ENCODE measurements around the gene DSN1. TPM values are rescaled to one million over a fixed set of nuclear protein-coding genes. Genes with fewer than 3 reads are reported as not detected.

Gene DSN1
- total RNA-seq, 2 experiments from 2014 or later = 25.9 to 30.1 TPM

- Mint-ChIP-seq H3K4me1 (ENCODE audit: low read depth) (no peaks in the 10 kb centered on the region), H3K27ac (no peak overlapping the region), H3K4me3 (no peak overlapping the region), H3K27me3 (peaks cover under 1% of the 10 kb centered on the region), H3K36me3 (no peaks in the 10 kb centered on the region), H3K9me3 (no peaks in the 10 kb centered on the region)
- ChIA-PET CTCF (no interaction called here), POLR2A (no interaction called here)
- DNase-seq = no peak
- intact Hi-C loops (cut with micrococcal nuclease) = no loop called here
Observed at GRCh38 chr20:36793294-36794115, 19.9 kb upstream of the DSN1 start.

DNA sequence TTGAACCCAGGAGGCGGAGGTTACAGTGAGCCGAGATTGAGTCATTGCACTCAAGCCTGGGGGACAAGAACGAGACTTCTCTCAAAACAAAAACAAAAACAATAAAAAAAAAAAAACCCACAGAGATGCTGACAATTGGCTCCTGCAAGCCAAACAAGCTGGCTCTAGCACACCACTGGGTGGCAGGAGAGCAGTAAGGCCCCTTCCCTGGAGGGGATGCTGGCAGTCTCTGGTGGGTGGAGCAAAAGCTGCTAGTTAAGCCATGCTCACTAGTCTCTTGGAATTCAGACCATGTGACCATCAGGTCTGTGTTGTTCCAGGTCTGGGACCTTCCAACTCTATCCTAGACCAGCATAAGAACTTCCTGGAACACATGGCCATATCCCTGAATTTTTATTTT is 18.9 kb upstream of the DSN1 start:
- Mint-ChIP-seq H3K27ac (no peak overlapping the region), H3K4me1 (ENCODE audit: low read depth) (no peaks in the 10 kb centered on the region), H3K36me3 (no peaks in the 10 kb centered on the region), H3K27me3 (no peaks in the 10 kb centered on the region), H3K4me3 (no peak overlapping the region), H3K9me3 (no peaks in the 10 kb centered on the region)
- ChIA-PET POLR2A (no interaction called here), CTCF (interaction anchor here (1.5 kb wide), 1 partner anchor 16 kb away, joined by 5 read pairs; no protein-coding TSS in a partner anchor)
- intact Hi-C loops (cut with micrococcal nuclease) = no loop called here
- DNase-seq = peak; percentile 23

- Mint-ChIP-seq H3K4me1 (ENCODE audit: low read depth) (no peaks in the 10 kb centered on the region), H3K4me3 (no peak overlapping the region), H3K27me3 (no peaks in the 10 kb centered on the region), H3K27ac (no peak overlapping the region), H3K9me3 (no peaks in the 10 kb centered on the region), H3K36me3 (no peaks in the 10 kb centered on the region)
- no peak for DNase-seq
- ChIA-PET CTCF (interaction anchor here (1.5 kb wide), 1 partner anchor 17 kb away, joined by 5 read pairs; no protein-coding TSS in a partner anchor), POLR2A (no interaction called here)
- intact Hi-C loops (cut with micrococcal nuclease) = no loop called here
Observed at GRCh38 chr20:36791862-36792261, 18.3 kb upstream of the DSN1 start.

- no peaks in the 10 kb centered on the region for H3K36me3 Mint-ChIP-seq
- H3K4me1 Mint-ChIP-seq (ENCODE audit: low read depth) = no peaks in the 10 kb centered on the region
- ChIA-PET CTCF (interaction anchor here (0.8 kb wide), 1 partner anchor 22 kb away, joined by 3 read pairs; no protein-coding TSS in a partner anchor), POLR2A (no interaction called here)
- intact Hi-C loops (cut with micrococcal nuclease) = no loop called here
- H3K27me3 Mint-ChIP-seq = no peaks in the 10 kb centered on the region
- no peak overlapping the region for H3K4me3 Mint-ChIP-seq
- no peaks in the 10 kb centered on the region for H3K9me3 Mint-ChIP-seq
- no peak for DNase-seq
- H3K27ac Mint-ChIP-seq = no peak overlapping the region
Observed at GRCh38 chr20:36786663-36787062, 13.1 kb upstream of the DSN1 start.

GRCh38 chr20:36786246-36786645 is 12.7 kb upstream of the DSN1 start:
- DNase-seq = no peak
- Mint-ChIP-seq H3K27me3 (no peaks in the 10 kb centered on the region), H3K4me1 (ENCODE audit: low read depth) (no peaks in the 10 kb centered on the region), H3K9me3 (no peaks in the 10 kb centered on the region), H3K4me3 (no peak overlapping the region), H3K27ac (no peak overlapping the region), H3K36me3 (no peaks in the 10 kb centered on the region)
- ChIA-PET CTCF (interaction anchor here (0.6 to 0.8 kb wide), 2 partner anchors 22 to 98 kb away, joined by 3 read pairs; no protein-coding TSS in a partner anchor), POLR2A (no interaction called here)
- intact Hi-C loops (cut with micrococcal nuclease) = no loop called here

DNA sequence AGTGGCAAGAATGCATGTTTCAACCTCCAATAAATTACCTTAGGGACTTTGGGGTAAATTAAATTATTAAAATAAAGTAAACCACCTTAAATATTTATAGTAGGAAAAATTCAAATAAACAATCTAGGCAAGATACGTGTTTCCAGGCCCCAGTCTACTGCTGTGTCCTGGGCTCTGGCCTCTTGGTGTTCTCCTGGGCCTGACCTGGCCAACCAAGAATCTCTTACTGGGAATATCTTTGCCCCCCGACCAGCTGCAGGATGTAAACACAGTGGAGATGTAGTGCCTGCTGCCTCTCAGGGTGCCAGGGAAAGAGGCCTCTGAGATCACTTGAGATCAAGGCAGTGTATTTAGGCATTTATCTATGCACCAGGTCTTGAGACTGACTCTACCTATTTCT is 11.7 kb upstream of the DSN1 start:
- POLR2A ChIA-PET = no interaction called here
- intact Hi-C loops (cut with micrococcal nuclease) = no loop called here
- H3K4me3 Mint-ChIP-seq = no peak overlapping the region
- no peak for DNase-seq
- CTCF ChIA-PET = interaction anchor here (2.1 kb wide), 1 partner anchor 24 kb away, joined by 6 read pairs; no protein-coding TSS in a partner anchor
- H3K27ac Mint-ChIP-seq = no peak overlapping the region
- H3K4me1 Mint-ChIP-seq (ENCODE audit: low read depth) = no peaks in the 10 kb centered on the region
- no peaks in the 10 kb centered on the region for H3K36me3 Mint-ChIP-seq
- no peaks in the 10 kb centered on the region for H3K9me3 Mint-ChIP-seq
- H3K27me3 Mint-ChIP-seq = no peaks in the 10 kb centered on the region

- H3K27ac Mint-ChIP-seq = no peak overlapping the region
- no peaks in the 10 kb centered on the region for H3K36me3 Mint-ChIP-seq
- intact Hi-C loops (cut with micrococcal nuclease) = no loop called here
- DNase-seq = no peak
- no peaks in the 10 kb centered on the region for H3K4me1 Mint-ChIP-seq (ENCODE audit: low read depth)
- H3K27me3 Mint-ChIP-seq = no peaks in the 10 kb centered on the region
- POLR2A ChIA-PET = no interaction called here
- H3K9me3 Mint-ChIP-seq = no peaks in the 10 kb centered on the region
- CTCF ChIA-PET = interaction anchor here (2.1 kb wide), 1 partner anchor 24 kb away, joined by 6 read pairs; no protein-coding TSS in a partner anchor
- H3K4me3 Mint-ChIP-seq = no peak overlapping the region
Observed at GRCh38 chr20:36784900-36785299, 11.3 kb upstream of the DSN1 start.

GRCh38 chr20:36784116-36784515 is 10.6 kb upstream of the DSN1 start:
- Mint-ChIP-seq H3K4me3 (no peak overlapping the region), H3K27ac (no peak overlapping the region), H3K9me3 (no peaks in the 10 kb centered on the region), H3K27me3 (no peaks in the 10 kb centered on the region), H3K4me1 (ENCODE audit: low read depth) (no peaks in the 10 kb centered on the region), H3K36me3 (no peaks in the 10 kb centered on the region)
- DNase-seq = no peak
- POLR2A ChIA-PET = no interaction called here
- CTCF ChIA-PET = interaction anchor here (2.1 kb wide), 1 partner anchor 25 kb away, joined by 6 read pairs; no protein-coding TSS in a partner anchor
- intact Hi-C loops (cut with micrococcal nuclease) = no loop called here

GRCh38 chr20:36779656-36780025 is 6.1 kb upstream of the DSN1 start:
- DNase-seq = no peak
- Mint-ChIP-seq H3K27ac (no peak overlapping the region), H3K4me1 (ENCODE audit: low read depth) (peaks cover 4% of the 10 kb centered on the region), H3K9me3 (no peaks in the 10 kb centered on the region), H3K4me3 (no peak overlapping the region), H3K27me3 (no peaks in the 10 kb centered on the region), H3K36me3 (no peaks in the 10 kb centered on the region)
- POLR2A ChIA-PET = no interaction called here
- CTCF ChIA-PET = no interaction called here
- intact Hi-C loops (cut with micrococcal nuclease) = loop anchor here (10.0 kb wide), 1 partner anchor 105 kb away; no protein-coding TSS in a partner anchor

GRCh38 chr20:36778831-36779655 is 5.5 kb upstream of the DSN1 start:
- CTCF ChIA-PET = no interaction called here
- intact Hi-C loops (cut with micrococcal nuclease) = loop anchor here (10.0 kb wide), 1 partner anchor 106 kb away; no protein-coding TSS in a partner anchor
- POLR2A ChIA-PET = no interaction called here
- Mint-ChIP-seq H3K27me3 (no peaks in the 10 kb centered on the region), H3K27ac (no peak overlapping the region), H3K36me3 (no peaks in the 10 kb centered on the region), H3K4me3 (no peak overlapping the region), H3K9me3 (no peaks in the 10 kb centered on the region), H3K4me1 (ENCODE audit: low read depth) (peaks cover 4% of the 10 kb centered on the region)
- no peak for DNase-seq

DNA sequence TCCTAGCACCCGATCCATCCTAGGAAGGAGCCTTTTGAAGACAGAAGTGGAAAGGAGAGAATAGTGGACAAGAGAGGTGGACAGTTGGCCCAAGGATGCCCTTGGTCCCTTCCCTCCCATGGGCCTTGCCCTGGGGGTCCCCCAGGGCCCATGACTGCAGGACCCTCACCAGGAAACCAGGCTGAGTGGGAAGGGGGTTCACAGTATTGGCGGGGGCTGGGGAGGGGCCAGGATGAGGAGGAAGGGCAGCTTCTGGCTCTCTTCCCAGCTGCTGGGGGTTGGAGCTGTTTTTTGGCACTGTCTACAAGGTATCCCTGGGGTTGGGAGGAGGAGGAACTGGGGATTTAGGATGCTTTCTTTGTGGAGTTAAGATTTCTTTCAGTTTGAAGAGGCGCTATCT is 4.0 kb upstream of the DSN1 start:
- POLR2A ChIA-PET = no interaction called here
- DNase-seq = no peak
- Mint-ChIP-seq H3K9me3 (no peaks in the 10 kb centered on the region), H3K27me3 (peaks cover 2% of the 10 kb centered on the region), H3K4me3 (no peak overlapping the region), H3K27ac (no peak overlapping the region), H3K4me1 (ENCODE audit: low read depth) (peaks cover 9% of the 10 kb centered on the region), H3K36me3 (peaks cover 3% of the 10 kb centered on the region)
- CTCF ChIA-PET = interaction anchor here (2.7 kb wide), 1 partner anchor 31 kb away, joined by 11 read pairs; no protein-coding TSS in a partner anchor
- intact Hi-C loops (cut with micrococcal nuclease) = loop anchor here (10.0 kb wide), 1 partner anchor 107 kb away; no protein-coding TSS in a partner anchor

DNA sequence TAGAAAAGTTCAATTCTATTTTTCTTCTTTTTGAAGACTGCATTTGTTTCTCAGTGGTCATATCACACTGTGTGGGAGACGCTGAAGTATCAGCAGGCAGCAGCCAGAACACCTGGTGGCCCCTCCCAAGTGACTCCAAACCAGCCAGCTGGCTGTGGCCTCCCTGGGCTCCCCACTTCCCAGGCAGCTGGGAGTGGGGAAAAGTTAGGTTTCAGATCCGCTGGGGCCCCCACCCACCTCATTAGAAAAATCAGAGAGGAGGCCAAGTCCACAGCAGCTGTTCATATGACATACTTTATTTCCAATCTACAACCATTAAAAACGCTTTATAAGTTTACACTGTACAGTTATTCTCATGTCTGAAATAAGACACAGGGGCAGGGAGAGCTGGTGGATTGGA is 3.6 kb upstream of the DSN1 start:
- DNase-seq = no peak
- no peak overlapping the region for H3K4me3 Mint-ChIP-seq
- peaks cover 3% of the 10 kb centered on the region for H3K36me3 Mint-ChIP-seq
- H3K4me1 Mint-ChIP-seq (ENCODE audit: low read depth) = peaks cover 11% of the 10 kb centered on the region
- H3K27me3 Mint-ChIP-seq = peaks cover 2% of the 10 kb centered on the region
- POLR2A ChIA-PET = interaction anchor here (0.6 kb wide), 1 partner anchor 541 kb away, joined by 3 read pairs; no protein-coding TSS in a partner anchor
- CTCF ChIA-PET = interaction anchor here (0.6 to 2.7 kb wide), 3 partner anchors 23 to 122 kb away, joined by 4 to 11 read pairs (median 5); no protein-coding TSS in a partner anchor
- H3K9me3 Mint-ChIP-seq = no peaks in the 10 kb centered on the region
- intact Hi-C loops (cut with micrococcal nuclease) = loop anchor here (10.0 kb wide), 1 partner anchor 108 kb away; no protein-coding TSS in a partner anchor
- H3K27ac Mint-ChIP-seq = no peak overlapping the region

Data from activated CD4-positive, alpha-beta memory T cell treated with anti-CD3 and anti-CD28 coated beads for 36 hours (primary cell).